HG03045 (cell line): ENCODE results near the gene PPP1R11.
"Not testable (repeated sequence)": the region's sequence is repeated elsewhere in the genome, so short reads cannot be mapped to it uniquely, and the experiment has no call there.

Experiments used
- ATAC-seq: cut with Tn5 transposase; IDR thresholded peaks from one replicate; pipeline ENCODE4 v1.9.1; 2021; ENCODE audit warnings: mild to moderate bottlenecking, moderate library complexity; ENCODE audit not compliant: unreplicated experiment

PPP1R11 gene, protein sequence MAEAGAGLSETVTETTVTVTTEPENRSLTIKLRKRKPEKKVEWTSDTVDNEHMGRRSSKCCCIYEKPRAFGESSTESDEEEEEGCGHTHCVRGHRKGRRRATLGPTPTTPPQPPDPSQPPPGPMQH

GRCh38 chr6:30066577-30067459 is at the start of gene PPP1R11:
Gene PPP1R11 (plus strand): TSS chr6:30067198. CDS start chr6:30067411, 213 bp downstream.
- peak; percentile 96 for ATAC-seq

- no peak for ATAC-seq
Measured at GRCh38 chr6:30019819-30020218, 47.2 kb upstream of the PPP1R11 start.

DNA sequence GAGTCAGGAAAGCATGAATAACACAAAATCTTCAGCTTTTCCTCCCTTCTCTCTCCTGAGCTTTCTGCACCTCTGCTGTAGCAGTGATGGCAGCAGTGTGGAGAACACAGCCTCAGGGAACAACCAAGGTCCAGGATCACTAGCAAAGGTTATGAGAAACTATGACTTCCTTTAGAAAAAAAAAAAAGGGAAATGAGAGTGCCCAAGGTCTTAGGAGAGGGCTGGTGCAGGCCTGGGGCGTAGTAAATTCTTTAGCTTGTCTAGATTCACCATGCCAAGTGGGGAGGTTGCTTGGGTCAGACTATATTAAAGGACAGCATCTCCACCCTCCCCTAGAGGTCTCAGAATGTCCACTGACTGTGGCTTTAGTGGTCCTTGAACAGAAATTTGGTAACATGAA is 46.4 kb upstream of the PPP1R11 start:
- no peak for ATAC-seq

DNA sequence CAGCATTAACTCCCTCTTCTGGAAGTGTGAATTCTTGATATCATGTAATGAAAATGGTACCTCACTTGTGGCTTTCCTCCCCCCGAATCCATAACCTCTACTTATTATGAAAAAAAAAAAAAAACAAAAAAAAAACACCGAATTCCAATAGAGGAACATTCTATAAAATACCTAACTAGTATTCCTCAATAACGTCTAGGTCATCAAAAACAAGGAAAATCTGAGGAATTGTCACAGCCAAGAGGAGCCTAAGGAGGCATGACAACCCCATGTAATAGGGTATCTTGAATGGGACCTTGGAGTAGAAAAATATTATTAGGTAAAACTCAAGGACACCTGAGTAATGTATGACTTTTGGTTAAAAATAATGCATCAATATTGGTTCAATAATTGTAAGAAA is 44.8 kb upstream of the PPP1R11 start:
- no peak for ATAC-seq

DNA sequence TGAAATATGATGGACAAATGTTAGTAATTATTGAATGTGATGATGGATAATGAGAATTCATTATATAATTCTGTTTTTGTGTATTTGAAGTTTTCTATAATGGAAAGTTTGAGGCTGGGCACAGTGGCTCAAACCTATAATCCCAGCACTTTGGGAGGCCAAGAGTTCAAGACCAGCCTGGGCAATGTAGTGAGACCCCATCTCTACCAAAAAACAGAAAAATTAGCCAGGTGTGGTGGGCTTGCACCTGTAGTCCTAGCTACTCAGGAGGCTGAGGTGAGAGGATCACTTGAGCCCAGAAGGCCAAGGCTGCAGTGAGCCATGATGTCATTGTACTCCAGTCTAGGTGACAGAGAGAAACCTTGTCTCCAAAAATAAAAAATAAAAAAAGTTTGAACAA is 44.3 kb upstream of the PPP1R11 start:
- not testable (repeated sequence) for ATAC-seq

- ATAC-seq, result no peak
Measured at GRCh38 chr6:30025186-30025585, 41.8 kb upstream of the PPP1R11 start.

- no peak for ATAC-seq
Measured at GRCh38 chr6:30029588-30029987, 37.4 kb upstream of the PPP1R11 start.

GRCh38 chr6:30031381-30031780 is 35.6 kb upstream of the PPP1R11 start:
- no peak for ATAC-seq

GRCh38 chr6:30033440-30033839 is 33.6 kb upstream of the PPP1R11 start:
- ATAC-seq, result not testable (repeated sequence)

GRCh38 chr6:30035784-30036183 is 31.2 kb upstream of the PPP1R11 start:
- no peak for ATAC-seq

DNA sequence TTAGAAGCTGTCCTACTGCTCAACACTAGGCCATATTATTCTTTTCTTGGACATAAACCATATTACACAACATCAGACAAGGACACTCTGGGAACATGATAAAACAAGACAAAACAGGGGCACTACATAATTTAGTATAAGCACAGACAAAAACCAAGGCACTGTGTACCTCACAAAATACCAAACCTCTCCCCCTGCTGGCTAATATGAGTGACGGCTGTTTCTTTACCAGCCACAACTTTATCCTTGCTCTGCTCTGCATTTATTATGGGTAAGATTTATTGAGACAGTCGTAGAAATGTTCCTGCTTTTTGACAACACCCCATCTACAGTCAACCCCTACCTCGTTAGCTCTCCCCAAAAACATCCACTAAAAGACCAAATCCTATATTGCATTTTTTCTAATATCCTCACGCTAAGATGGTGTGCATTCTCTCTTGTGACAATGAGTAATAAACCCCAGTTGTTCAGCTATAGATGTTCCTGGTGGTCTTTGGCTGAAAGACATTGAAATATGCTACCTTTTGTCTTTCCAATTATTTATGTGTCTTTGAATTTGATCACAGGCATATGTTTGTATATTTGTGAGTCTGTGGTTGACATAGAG is 29.7 kb upstream of the PPP1R11 start:
- no peak for ATAC-seq

GRCh38 chr6:30041221-30041620 is 25.8 kb upstream of the PPP1R11 start:
- no peak for ATAC-seq

DNA sequence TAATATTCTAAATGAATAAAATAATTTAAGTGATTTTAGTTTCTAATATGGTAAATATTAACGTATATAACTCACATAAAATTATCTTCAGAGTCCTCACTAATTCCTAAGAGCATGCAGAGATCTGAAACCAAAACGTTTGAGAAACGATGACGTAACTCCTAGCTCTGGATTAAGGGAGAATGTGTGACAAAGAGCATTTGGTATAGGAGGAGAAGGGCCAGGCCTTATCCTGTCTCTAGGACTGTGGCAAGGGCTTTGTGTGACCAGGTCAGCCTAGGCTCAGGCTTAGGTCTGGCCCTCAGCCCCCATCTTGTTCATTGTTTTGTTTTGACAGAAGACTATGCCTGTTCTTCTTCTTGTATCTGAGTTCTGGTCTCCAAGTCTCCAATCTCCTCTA is 25.2 kb upstream of the PPP1R11 start:
- ATAC-seq, result no peak

GRCh38 chr6:30042476-30042875 is 24.5 kb upstream of the PPP1R11 start:
- no peak for ATAC-seq

DNA sequence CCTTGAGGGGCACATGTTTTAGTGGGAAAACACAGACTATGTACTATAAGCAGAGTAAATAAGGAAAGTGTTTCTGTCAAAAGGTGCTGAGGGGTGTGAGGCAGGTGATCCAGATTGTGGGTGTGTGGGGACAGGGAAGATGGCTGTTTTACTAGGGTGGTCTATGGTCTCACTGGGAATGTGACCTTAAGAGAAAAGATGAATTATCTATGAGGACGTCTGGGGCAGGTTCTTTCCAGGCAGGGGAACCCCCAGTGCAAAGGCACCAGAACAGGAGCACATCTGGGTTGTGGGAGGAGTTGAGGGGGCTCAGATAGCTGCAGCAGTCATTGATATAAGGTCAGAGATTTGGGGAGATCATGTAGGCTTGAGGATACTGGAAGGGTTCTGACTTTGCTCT is 24.1 kb upstream of the PPP1R11 start:
- ATAC-seq, result no peak

DNA sequence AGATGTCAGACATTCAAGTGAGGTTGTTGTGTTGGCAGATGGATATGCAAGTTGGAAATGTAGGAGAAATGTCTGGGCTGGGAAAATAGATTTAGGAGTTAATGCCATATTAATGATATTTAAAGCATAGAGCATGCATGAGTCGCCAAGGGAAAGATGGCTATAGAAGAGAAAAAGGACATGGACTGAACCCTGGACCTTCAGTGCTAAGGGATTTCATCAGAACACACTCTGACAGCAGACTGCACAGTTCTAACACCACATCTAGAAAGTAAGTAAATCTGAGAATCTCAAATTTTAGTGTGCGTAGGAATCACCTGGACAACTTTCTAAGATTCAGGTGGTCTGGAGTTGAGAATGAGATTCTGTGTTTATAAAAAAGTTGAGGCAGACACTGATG is 23.3 kb upstream of the PPP1R11 start:
- no peak for ATAC-seq

- no peak for ATAC-seq
Measured at GRCh38 chr6:30044630-30045029, 22.4 kb upstream of the PPP1R11 start.

- no peak for ATAC-seq
Measured at GRCh38 chr6:30047220-30047619, 19.8 kb upstream of the PPP1R11 start.

DNA sequence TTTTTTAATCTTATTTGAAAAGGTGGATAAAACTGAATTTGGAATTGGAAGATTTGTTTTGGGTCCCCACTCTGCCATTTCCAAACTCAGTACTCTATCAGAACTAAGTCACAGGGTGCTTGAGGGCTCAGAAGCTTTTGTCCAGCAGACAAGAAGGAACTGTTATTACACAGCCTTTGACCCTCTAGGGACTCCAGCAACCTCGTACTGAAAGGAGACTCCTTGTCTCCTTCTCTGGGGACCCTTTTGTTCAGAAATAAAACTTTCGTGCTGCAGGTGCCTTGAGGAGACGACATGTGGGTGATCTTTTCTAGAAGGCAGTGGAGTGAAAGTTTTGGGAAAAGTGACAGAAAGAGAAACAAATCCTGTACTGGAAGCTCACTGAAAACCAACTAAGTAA is 13.3 kb upstream of the PPP1R11 start:
- ATAC-seq, result no peak

DNA sequence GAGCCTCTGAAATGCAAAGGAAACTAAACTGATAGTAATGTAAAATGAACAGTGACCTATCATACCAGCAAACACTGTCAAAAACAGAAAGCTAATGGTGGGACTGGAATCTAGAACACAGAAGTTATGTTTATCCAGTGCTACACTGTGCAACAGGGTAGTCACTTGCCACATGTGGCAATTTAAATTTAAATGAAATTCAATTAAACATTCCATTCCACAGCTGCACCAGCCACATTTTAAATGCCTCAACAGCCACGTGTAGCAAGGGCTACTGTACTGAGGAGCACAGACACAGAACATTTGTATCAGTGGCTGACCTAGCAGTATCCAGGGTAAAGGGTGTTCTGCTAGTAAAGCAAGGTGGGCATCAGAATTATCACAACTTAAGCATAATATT is 11.5 kb upstream of the PPP1R11 start:
- no peak for ATAC-seq

- peak; percentile 10 for ATAC-seq
Measured at GRCh38 chr6:30060606-30061091, 6.3 kb upstream of the PPP1R11 start.
